Liver (tissue), 9 donors: Measurements from ENCODE around the gene FAXC. TPM values are rescaled to one million over a fixed set of nuclear protein-coding genes. Genes with fewer than 3 reads are reported as not detected.

ENCODE experiments used
- DNase-seq: peaks from one replicate; pipeline ENCODE4 v3.0.0-alpha.2; 2017; ENCODE audit warnings: low spot score
- H3K27ac ChIP-seq, 2 donors: one replicate each; pipeline ENCODE4 v1.7.0; 2013; ENCODE audit warnings: inconsistent platforms in 2 of 2, low read length in 2 of 2, control low read depth in 1 of 2, low read depth in 1 of 2, mild to moderate bottlenecking in 1 of 2
- H3K27me3 ChIP-seq, 4 donors: one replicate each; pipeline versions ENCODE4 v1.6.1 to v1.7.0; 2013; ENCODE audit warnings: low read length in 3 of 4, inconsistent platforms in 1 of 4, mild to moderate bottlenecking in 1 of 4, moderate library complexity in 1 of 4; ENCODE audit not compliant: control insufficient read depth in 4 of 4, insufficient read depth in 4 of 4
- H3K36me3 ChIP-seq, 4 donors: one replicate each; pipeline versions ENCODE4 v1.6.1 to v1.7.0; 2013; ENCODE audit warnings: low read length in 3 of 4, mild to moderate bottlenecking in 3 of 4, low read depth in 1 of 4, moderate library complexity in 1 of 4; ENCODE audit not compliant: control insufficient read depth in 4 of 4, insufficient read depth in 3 of 4
- H3K4me1 ChIP-seq, 4 donors: one replicate each; pipeline versions ENCODE4 v1.6.1 to v1.7.0; 2013; ENCODE audit warnings: low read length in 3 of 4, mild to moderate bottlenecking in 3 of 4, moderate library complexity in 1 of 4; ENCODE audit not compliant: control insufficient read depth in 4 of 4, insufficient read depth in 4 of 4
- H3K4me3 ChIP-seq, 3 donors: one replicate each; pipeline versions ENCODE4 v1.6.1 to v1.7.0; 2013; ENCODE audit warnings: low read length in 3 of 3, control low read depth in 1 of 3, low read depth in 1 of 3, mild to moderate bottlenecking in 1 of 3
- H3K9ac ChIP-seq, 2 donors: one replicate each; pipeline ENCODE4 v1.7.0; 2013; ENCODE audit warnings: low read length in 2 of 2, mild to moderate bottlenecking in 2 of 2, moderate library complexity in 2 of 2, control low read depth in 1 of 2, low read depth in 1 of 2
- H3K9me3 ChIP-seq, 4 donors: one replicate each; pipeline versions ENCODE4 v1.6.1 to v1.7.0; 2013; ENCODE audit warnings: low read length in 3 of 4; ENCODE audit not compliant: control insufficient read depth in 4 of 4
- CTCF ChIP-seq: fragments of 150-350 bp; IDR thresholded peaks from 2 replicates; pipeline ENCODE4 v1.5.1; 2017; ENCODE audit warnings: improper control_type of control experiment, low read depth, low read length; ENCODE audit not compliant: missing input control
- EGR1 ChIP-seq, 2 donors: IDR thresholded peaks; 2 replicates each; pipeline ENCODE4 v1.6.1; 2016 to 2018; ENCODE audit warnings: antibody characterized with exemption in 2 of 2, low read depth in 2 of 2
- FOXA1 ChIP-seq: IDR thresholded peaks from 2 replicates; pipeline ENCODE4 v1.6.1; 2016; ENCODE audit warnings: antibody characterized with exemption
- FOXA2 ChIP-seq: IDR thresholded peaks from 2 replicates; pipeline ENCODE4 v1.6.1; 2016; ENCODE audit warnings: antibody characterized with exemption
- GABPA ChIP-seq, 2 donors: IDR thresholded peaks in 1 of 2; conservative IDR thresholded peaks in 1 of 2; 2 replicates each; pipeline ENCODE4 v1.6.1; 2016; ENCODE audit warnings: antibody characterized with exemption in 2 of 2, mild to moderate bottlenecking in 1 of 2, moderate library complexity in 1 of 2
- HNF4A ChIP-seq, 2 donors: conservative IDR thresholded peaks; 2 replicates each; pipeline ENCODE4 v1.6.1; 2016; ENCODE audit warnings: antibody characterized with exemption in 2 of 2, mild to moderate bottlenecking in 2 of 2
- HNF4G ChIP-seq: IDR thresholded peaks from 2 replicates; pipeline ENCODE4 v1.6.1; 2016; ENCODE audit warnings: antibody characterized with exemption
- JUND ChIP-seq, 2 donors: IDR thresholded peaks; 2 replicates each; pipeline ENCODE4 v1.6.1; 2016; ENCODE audit warnings: antibody characterized with exemption in 2 of 2
- NR2F2 ChIP-seq: IDR thresholded peaks from 2 replicates; pipeline ENCODE4 v1.6.1; 2016; ENCODE audit warnings: antibody characterized with exemption
- RAD21 ChIP-seq, 2 donors: IDR thresholded peaks; 2 replicates each; pipeline ENCODE4 v1.6.1; 2016; ENCODE audit warnings: antibody characterized with exemption in 2 of 2, mild to moderate bottlenecking in 2 of 2
- RXRA ChIP-seq, 2 donors: IDR thresholded peaks; 2 replicates each; pipeline ENCODE4 v1.6.1; 2017 to 2018; ENCODE audit warnings: antibody characterized with exemption in 2 of 2, mild to moderate bottlenecking in 1 of 2
- SP1 ChIP-seq: IDR thresholded peaks from 2 replicates; pipeline ENCODE4 v1.6.1; 2018; ENCODE audit warnings: antibody characterized with exemption, mild to moderate bottlenecking
- TAF1 ChIP-seq: conservative IDR thresholded peaks from 2 replicates; pipeline ENCODE4 v1.6.1; 2016; ENCODE audit warnings: antibody characterized with exemption, mild to moderate bottlenecking
- YY1 ChIP-seq: IDR thresholded peaks from 2 replicates; pipeline ENCODE4 v1.6.1; 2016; ENCODE audit warnings: antibody characterized with exemption, mild to moderate bottlenecking
- ZBTB33 ChIP-seq: IDR thresholded peaks from 2 replicates; pipeline ENCODE4 v1.6.1; 2016; ENCODE audit warnings: antibody characterized with exemption
- WGBS: extraction: QIAGEN DNeasy Blood & Tissue Kit; methylation state at CpG from one replicate; pipeline ENCODE4 v1.1.7; 2013; 5-methylcytosine and 5-hydroxymethylcytosine counted together
- polyA plus RNA-seq, 2 donors: library from polyadenylated mRNA; stranded (reverse) in 1 of 2; unstranded in 1 of 2; fragments of 200-250 nt in 1 of 2; fragments of >200 nt in 1 of 2; fragmentation: Nextera tagmentation in 1 of 2; extraction: Ambion mirVana in 1 of 2; gene quantifications; one replicate each; pipeline versions ENCODE4 v1.2.1 to v1.2.3, GENCODE V29; 2013 to 2015
- total RNA-seq, 2 donors: library from RNA; depleted of rRNA; stranded (reverse); fragments of >200 nt; gene quantifications; one replicate each; pipeline ENCODE4 v1.2.3, GENCODE V29; 2014
- TF ChIP-seq, protein P1 (sequence below): IDR thresholded peaks from 2 replicates; pipeline ENCODE4 v1.6.1; 2016; ENCODE audit warnings: antibody characterized with exemption
- TF ChIP-seq, protein P2 (sequence below): IDR thresholded peaks from 2 replicates; pipeline ENCODE4 v1.6.1; 2016; ENCODE audit warnings: antibody characterized with exemption, mild to moderate bottlenecking
- donor health status: healthy.
- donor health status: healthy.
- donor health status: healthy.
- donor health status: healthy.
- donor health status: healthy.

The FAXC gene
- total and polyA plus RNA-seq, 4 donors: under 0.01 to 0.14 TPM; not detected in 2

DNA sequence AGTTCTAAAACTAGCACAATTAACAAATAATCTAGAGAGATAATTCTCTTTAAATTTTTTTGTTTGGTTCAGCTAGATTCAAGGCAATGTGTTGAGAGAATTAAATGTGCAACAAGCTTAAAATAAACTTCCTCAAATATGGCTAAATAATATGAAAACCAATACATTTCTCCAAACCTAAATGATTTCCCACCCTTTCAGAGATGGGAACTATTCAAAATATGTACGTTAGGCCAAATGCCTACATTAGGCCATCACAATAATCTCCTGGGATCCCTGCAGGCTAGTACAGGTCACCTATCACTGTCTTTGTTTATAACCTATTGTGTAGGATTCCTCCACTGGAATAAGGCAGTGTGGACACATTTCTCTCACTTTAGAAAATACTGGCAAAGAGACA lies 1.7 kb downstream of the FAXC start:
- peaks cover 4 to 10% (median 7%) of the 10 kb centered on the region in 4 donors for H3K4me1 ChIP-seq
- peaks cover 0 to 5% (median 2%) of the 10 kb centered on the region in 4 donors for H3K27me3 ChIP-seq
- no peak overlapping the region for H3K27ac ChIP-seq
- no peaks in the 10 kb centered on the region for H3K36me3 ChIP-seq
- H3K4me3 ChIP-seq: no peak overlapping the region
- TF ChIP-seq CTCF (no peak), YY1 (no peak), TAF1 (no peak), NR2F2 (no peak), HNF4A (conservative IDR thresholded peaks at IDR 0.05) (no peak), EGR1 (IDR thresholded peaks at IDR 0.05; ENCODE audit: low read depth in 2 of 2) (no peak), FOXA1 (no peak), FOXA2 (no peak), SP1 (no peak), RXRA (IDR thresholded peaks at IDR 0.05) (no peak), HNF4G (no peak), ZBTB33 (no peak), GABPA (IDR thresholded peaks at IDR 0.05 in 1 of 2, conservative IDR thresholded peaks at IDR 0.05 in 1 of 2) (no peak), JUND (IDR thresholded peaks at IDR 0.05) (no peak)
- TF ChIP-seq, protein P1, sequence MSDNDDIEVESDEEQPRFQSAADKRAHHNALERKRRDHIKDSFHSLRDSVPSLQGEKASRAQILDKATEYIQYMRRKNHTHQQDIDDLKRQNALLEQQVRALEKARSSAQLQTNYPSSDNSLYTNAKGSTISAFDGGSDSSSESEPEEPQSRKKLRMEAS: no peak
- TF ChIP-seq, protein P2, sequence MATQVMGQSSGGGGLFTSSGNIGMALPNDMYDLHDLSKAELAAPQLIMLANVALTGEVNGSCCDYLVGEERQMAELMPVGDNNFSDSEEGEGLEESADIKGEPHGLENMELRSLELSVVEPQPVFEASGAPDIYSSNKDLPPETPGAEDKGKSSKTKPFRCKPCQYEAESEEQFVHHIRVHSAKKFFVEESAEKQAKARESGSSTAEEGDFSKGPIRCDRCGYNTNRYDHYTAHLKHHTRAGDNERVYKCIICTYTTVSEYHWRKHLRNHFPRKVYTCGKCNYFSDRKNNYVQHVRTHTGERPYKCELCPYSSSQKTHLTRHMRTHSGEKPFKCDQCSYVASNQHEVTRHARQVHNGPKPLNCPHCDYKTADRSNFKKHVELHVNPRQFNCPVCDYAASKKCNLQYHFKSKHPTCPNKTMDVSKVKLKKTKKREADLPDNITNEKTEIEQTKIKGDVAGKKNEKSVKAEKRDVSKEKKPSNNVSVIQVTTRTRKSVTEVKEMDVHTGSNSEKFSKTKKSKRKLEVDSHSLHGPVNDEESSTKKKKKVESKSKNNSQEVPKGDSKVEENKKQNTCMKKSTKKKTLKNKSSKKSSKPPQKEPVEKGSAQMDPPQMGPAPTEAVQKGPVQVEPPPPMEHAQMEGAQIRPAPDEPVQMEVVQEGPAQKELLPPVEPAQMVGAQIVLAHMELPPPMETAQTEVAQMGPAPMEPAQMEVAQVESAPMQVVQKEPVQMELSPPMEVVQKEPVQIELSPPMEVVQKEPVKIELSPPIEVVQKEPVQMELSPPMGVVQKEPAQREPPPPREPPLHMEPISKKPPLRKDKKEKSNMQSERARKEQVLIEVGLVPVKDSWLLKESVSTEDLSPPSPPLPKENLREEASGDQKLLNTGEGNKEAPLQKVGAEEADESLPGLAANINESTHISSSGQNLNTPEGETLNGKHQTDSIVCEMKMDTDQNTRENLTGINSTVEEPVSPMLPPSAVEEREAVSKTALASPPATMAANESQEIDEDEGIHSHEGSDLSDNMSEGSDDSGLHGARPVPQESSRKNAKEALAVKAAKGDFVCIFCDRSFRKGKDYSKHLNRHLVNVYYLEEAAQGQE: no peak
- DNase-seq: no peak
- WGBS: 87% methylated on average over 1 of the region's 1 CpG
- no peak overlapping the region for H3K9ac ChIP-seq
- H3K9me3 ChIP-seq: no peaks in the 10 kb centered on the region

DNA sequence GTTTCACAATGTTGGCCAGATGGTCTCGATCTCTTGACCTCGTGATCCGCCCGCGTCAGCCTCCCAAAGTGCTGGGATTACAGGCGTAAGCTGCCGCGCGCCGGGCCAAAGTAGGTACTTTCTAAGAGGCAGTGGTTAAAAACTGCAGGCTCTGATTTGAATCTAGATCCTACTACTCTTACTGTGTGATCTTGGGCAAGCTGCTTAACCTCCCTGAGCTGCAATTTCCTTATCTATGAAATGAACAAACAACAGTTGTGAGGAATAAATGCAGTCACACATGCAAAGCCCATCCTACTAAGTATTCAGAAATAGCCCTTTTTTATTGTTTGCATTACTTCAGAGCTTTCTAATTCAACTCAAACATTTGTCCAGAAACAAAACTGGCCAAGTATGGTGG lies 2.9 kb downstream of the FAXC start:
- Histone ChIP-seq H3K9me3 (no peaks in the 10 kb centered on the region), H3K4me3 (no peak overlapping the region), H3K27me3 (peaks cover 0 to 5% (median 0%) of the 10 kb centered on the region in 4 donors), H3K9ac (no peak overlapping the region), H3K4me1 (peaks cover 4 to 10% (median 7%) of the 10 kb centered on the region in 4 donors), H3K36me3 (no peaks in the 10 kb centered on the region), H3K27ac (no peak overlapping the region)
- no peak for TF ChIP-seq JUND (IDR thresholded peaks at IDR 0.05)
- no peak for TF ChIP-seq TAF1
- TF ChIP-seq FOXA2: no peak
- TF ChIP-seq NR2F2: no peak
- no peak for TF ChIP-seq GABPA (IDR thresholded peaks at IDR 0.05 in 1 of 2, conservative IDR thresholded peaks at IDR 0.05 in 1 of 2)
- TF ChIP-seq HNF4G: no peak
- no peak for TF ChIP-seq RXRA (IDR thresholded peaks at IDR 0.05)
- TF ChIP-seq, protein P1: no peak
- TF ChIP-seq RAD21 (IDR thresholded peaks at IDR 0.05): no peak
- TF ChIP-seq CTCF: no peak
- TF ChIP-seq EGR1 (IDR thresholded peaks at IDR 0.05; ENCODE audit: low read depth in 2 of 2): no peak
- 93% methylated on average over 10 of the region's 10 CpGs for WGBS
- DNase-seq: no peak
